ENCODE data around the gene WDTC1. TPM values are rescaled to one million over a fixed set of nuclear protein-coding genes. Genes with fewer than 3 reads are reported as not detected.
A peak's percentile ranks its signal among the peaks of the same experiment; 100 is the strongest.

Gene WDTC1
- polyA plus RNA-seq, 2 of the 4 experiments (the other 2 are of a cell fraction): 3.8 to 6.9 TPM

DNA sequence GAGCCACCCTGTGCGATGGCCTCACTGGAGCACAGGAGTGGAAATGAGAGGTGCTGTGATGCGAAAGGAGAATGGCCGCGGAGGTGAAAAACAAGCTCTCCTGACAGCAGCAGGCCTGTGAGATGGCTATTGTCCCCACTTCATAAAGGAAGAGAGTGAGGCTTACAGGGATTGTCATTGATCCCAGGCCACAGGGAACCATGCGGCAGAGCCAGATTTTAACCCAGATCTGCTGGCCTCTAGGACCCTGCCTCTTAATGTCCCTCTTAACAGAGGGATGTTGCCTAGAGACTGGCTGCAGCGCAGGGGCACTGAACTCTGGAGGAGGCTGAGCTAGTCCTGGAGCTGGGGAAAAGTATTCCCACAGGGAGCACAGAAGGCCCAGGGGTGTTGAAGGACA is 104.3 kb downstream of the WDTC1 start:
- peaks cover 18% of the 10 kb centered on the region for H3K4me1 ChIP-seq
- no peaks in the 10 kb centered on the region for H3K9me3 ChIP-seq
- TF ChIP-seq, protein P1, sequence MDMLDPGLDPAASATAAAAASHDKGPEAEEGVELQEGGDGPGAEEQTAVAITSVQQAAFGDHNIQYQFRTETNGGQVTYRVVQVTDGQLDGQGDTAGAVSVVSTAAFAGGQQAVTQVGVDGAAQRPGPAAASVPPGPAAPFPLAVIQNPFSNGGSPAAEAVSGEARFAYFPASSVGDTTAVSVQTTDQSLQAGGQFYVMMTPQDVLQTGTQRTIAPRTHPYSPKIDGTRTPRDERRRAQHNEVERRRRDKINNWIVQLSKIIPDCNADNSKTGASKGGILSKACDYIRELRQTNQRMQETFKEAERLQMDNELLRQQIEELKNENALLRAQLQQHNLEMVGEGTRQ (IDR thresholded peaks at IDR 0.05): no peak
- TF ChIP-seq MAZ (IDR thresholded peaks at IDR 0.05; ENCODE audit: borderline replicate concordance, low read depth, low read length): no peak
- TF ChIP-seq MAFK (IDR thresholded peaks at IDR 0.05; ENCODE audit: partially characterized antibody): no peak
- no peak for TF ChIP-seq FOSB (CRISPR knock-in tag; IDR thresholded peaks at IDR 0.05)
- TF ChIP-seq POLR2A (IDR thresholded peaks at IDR 0.05; ENCODE audit: low read length): no peak
- no peak for TF ChIP-seq EHMT2 (IDR thresholded peaks at IDR 0.05; ENCODE audit: low read depth)
- POLR2A ChIA-PET: no interaction called here
- H3K4me3 ChIP-seq: no peak overlapping the region
- CTCF ChIA-PET: interaction anchor here (1.6 to 11.8 kb wide), 3 partner anchors 15 to 236 kb away, joined by 4 to 134 read pairs (median 21); no protein-coding TSS in a partner anchor
- no peak for DNase-seq (ENCODE audit: low read depth in 1 of 2, low spot score in 1 of 2)
- no peak for ATAC-seq
- H3K27ac ChIP-seq: no peak overlapping the region
- H3K4me2 ChIP-seq: no peak overlapping the region
- 96% methylated on average over 5 of the region's 6 CpGs for WGBS (ENCODE audit: missing lambda C conversion rate)
- FAIRE-seq: no peak

DNA sequence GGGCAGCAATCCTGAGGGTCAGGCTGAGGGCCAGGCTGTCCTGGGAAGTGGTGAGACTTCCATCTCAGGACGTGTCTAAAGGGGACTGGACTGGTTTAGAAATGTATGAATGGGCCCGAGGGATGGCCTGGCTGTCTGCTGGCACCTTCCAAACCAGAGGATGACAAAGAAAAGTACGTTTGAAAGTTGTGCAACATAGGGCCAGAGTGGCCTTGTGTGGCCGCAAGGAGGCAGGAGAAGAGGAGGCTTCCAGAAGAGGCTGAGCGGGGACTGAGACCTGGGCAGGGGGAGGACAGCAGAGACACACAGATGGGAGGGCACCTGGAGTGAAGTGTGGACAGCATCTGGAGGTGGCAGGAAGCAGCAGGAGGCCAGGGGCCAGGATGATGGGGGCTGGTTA is 104.8 kb downstream of the WDTC1 start:
- 69% methylated on average over 5 of the region's 5 CpGs for WGBS (ENCODE audit: missing lambda C conversion rate)
- CTCF ChIA-PET: interaction anchor here (4.7 to 11.8 kb wide), 2 partner anchors 15 to 38 kb away, joined by 21 to 134 read pairs; no protein-coding TSS in a partner anchor
- POLR2A ChIA-PET: no interaction called here
- Histone ChIP-seq H3K4me3 (no peak overlapping the region), H3K9me3 (no peaks in the 10 kb centered on the region), H3K4me1 (peaks cover 18% of the 10 kb centered on the region), H3K27ac (no peak overlapping the region), H3K4me2 (no peak overlapping the region)
- FAIRE-seq: no peak
- TF ChIP-seq ESRRA (IDR thresholded peaks at IDR 0.05; ENCODE audit: borderline replicate concordance, low read length) (no peak), BHLHE40 (IDR thresholded peaks at IDR 0.05; ENCODE audit: low read depth, low read length) (no peak), RCOR1 (IDR thresholded peaks at IDR 0.05; ENCODE audit: low read depth, low read length) (no peak), PHF8 (IDR thresholded peaks at IDR 0.05; ENCODE audit: borderline replicate concordance, low read depth) (no peak)
- TF ChIP-seq, protein P2, sequence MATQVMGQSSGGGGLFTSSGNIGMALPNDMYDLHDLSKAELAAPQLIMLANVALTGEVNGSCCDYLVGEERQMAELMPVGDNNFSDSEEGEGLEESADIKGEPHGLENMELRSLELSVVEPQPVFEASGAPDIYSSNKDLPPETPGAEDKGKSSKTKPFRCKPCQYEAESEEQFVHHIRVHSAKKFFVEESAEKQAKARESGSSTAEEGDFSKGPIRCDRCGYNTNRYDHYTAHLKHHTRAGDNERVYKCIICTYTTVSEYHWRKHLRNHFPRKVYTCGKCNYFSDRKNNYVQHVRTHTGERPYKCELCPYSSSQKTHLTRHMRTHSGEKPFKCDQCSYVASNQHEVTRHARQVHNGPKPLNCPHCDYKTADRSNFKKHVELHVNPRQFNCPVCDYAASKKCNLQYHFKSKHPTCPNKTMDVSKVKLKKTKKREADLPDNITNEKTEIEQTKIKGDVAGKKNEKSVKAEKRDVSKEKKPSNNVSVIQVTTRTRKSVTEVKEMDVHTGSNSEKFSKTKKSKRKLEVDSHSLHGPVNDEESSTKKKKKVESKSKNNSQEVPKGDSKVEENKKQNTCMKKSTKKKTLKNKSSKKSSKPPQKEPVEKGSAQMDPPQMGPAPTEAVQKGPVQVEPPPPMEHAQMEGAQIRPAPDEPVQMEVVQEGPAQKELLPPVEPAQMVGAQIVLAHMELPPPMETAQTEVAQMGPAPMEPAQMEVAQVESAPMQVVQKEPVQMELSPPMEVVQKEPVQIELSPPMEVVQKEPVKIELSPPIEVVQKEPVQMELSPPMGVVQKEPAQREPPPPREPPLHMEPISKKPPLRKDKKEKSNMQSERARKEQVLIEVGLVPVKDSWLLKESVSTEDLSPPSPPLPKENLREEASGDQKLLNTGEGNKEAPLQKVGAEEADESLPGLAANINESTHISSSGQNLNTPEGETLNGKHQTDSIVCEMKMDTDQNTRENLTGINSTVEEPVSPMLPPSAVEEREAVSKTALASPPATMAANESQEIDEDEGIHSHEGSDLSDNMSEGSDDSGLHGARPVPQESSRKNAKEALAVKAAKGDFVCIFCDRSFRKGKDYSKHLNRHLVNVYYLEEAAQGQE (IDR thresholded peaks at IDR 0.05): no peak
- TF ChIP-seq, protein P3, sequence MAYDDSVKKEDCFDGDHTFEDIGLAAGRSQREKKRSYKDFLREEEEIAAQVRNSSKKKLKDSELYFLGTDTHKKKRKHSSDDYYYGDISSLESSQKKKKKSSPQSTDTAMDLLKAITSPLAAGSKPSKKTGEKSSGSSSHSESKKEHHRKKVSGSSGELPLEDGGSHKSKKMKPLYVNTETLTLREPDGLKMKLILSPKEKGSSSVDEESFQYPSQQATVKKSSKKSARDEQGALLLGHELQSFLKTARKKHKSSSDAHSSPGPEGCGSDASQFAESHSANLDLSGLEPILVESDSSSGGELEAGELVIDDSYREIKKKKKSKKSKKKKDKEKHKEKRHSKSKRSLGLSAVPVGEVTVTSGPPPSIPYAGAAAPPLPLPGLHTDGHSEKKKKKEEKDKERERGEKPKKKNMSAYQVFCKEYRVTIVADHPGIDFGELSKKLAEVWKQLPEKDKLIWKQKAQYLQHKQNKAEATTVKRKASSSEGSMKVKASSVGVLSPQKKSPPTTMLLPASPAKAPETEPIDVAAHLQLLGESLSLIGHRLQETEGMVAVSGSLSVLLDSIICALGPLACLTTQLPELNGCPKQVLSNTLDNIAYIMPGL (CRISPR knock-in tag; IDR thresholded peaks at IDR 0.05; ENCODE audit: borderline replicate concordance): no peak
- no peak for ATAC-seq
- no peak for DNase-seq (ENCODE audit: low read depth in 1 of 2, low spot score in 1 of 2)

DNA sequence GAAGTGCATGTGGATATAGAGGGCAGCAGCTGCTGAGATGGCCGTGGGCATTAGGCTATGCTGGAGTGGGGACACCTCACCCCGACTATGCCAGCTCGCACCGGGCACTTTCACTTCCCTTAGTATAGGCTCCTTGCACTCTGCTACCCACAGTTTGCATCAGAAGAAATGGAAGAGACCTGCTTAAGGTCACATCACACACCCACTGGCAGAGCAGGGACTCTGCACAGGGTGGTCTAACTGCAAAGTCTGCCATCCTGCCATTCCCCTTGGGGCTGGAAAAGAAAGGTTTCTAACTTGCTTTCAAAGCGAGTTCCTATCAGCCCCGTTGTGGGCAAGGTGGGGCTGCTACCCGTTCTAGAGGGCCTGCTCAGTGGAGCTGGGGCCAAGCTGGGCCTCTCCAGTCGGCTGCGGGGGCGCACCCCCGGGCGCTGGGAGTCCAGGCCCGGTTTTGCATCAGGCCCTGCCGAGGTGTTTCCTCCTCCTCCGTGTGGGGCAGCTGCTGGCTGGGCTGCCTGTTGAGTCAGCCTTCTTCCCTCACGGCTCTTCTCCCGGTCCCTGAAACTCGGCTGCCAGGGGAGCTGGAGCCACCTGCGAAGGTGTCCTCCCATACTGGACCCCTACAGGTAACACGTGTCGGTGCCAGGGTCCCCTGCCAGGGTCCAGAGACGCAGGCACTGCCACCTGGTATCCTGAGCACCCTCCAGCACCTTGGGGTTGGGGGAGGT is 107.3 kb downstream of the WDTC1 start, which contains the start of gene SYTL1:
Gene SYTL1, plus strand, starts transcription at position 498 of the 728 bp plus-strand sequence. CDS start 3,313 bp downstream, outside the sequence.
- H3K9me3 ChIP-seq: no peaks in the 10 kb centered on the region
- TF ChIP-seq SMC3 (IDR thresholded peaks at IDR 0.05): no peak
- no peak for TF ChIP-seq HDAC2 (IDR thresholded peaks at IDR 0.05)
- TF ChIP-seq POLR2AphosphoS2 (conservative IDR thresholded peaks at IDR 0.05; ENCODE audit: low read length): no peak
- TF ChIP-seq, protein P4, sequence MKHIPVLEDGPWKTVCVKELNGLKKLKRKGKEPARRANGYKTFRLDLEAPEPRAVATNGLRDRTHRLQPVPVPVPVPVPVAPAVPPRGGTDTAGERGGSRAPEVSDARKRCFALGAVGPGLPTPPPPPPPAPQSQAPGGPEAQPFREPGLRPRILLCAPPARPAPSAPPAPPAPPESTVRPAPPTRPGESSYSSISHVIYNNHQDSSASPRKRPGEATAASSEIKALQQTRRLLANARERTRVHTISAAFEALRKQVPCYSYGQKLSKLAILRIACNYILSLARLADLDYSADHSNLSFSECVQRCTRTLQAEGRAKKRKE (CRISPR knock-in tag; IDR thresholded peaks at IDR 0.05; ENCODE audit: low read depth): no peak
- no peak for TF ChIP-seq EP300 (IDR thresholded peaks at IDR 0.05)
- TF ChIP-seq PHF8 (IDR thresholded peaks at IDR 0.05; ENCODE audit: borderline replicate concordance, low read depth): no peak
- no peak for TF ChIP-seq ZFP36 (IDR thresholded peaks at IDR 0.05; ENCODE audit: borderline replicate concordance, partially characterized antibody)
- TF ChIP-seq, protein P5, sequence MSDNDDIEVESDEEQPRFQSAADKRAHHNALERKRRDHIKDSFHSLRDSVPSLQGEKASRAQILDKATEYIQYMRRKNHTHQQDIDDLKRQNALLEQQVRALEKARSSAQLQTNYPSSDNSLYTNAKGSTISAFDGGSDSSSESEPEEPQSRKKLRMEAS (IDR thresholded peaks at IDR 0.05): no peak
- no peak for TF ChIP-seq KDM5A (IDR thresholded peaks at IDR 0.05)
- peak; percentile 81 to 84 for ATAC-seq
- FAIRE-seq: no peak
- peaks cover 18% of the 10 kb centered on the region for H3K4me1 ChIP-seq
- ChIA-PET POLR2A (interaction anchor here (1.4 kb wide), 1 partner anchor 19 kb away, joined by 3 read pairs; no protein-coding TSS in a partner anchor), CTCF (interaction anchor here (0.9 to 11.8 kb wide), 5 partner anchors 9 to 50 kb away, joined by 3 to 134 read pairs (median 21); no protein-coding TSS in a partner anchor)
- peak within 1 kb of the TSS; percentile 57 to 80 for H3K27ac ChIP-seq
- WGBS (ENCODE audit: missing lambda C conversion rate): 61% methylated on average over 3 of the region's 22 CpGs
- DNase-seq (ENCODE audit: low read depth in 1 of 2, low spot score in 1 of 2): peak; percentile 38 to 56
- peak within 1 kb of the TSS; percentile 70 for H3K4me2 ChIP-seq
- H3K4me3 ChIP-seq: peak within 1 kb of the TSS; percentile 19; the same call in 2 of the 3 replicates

Measured in A549 (cell line).